H1 (cell line): ENCODE measurements around the gene SLC15A3. TPM values are rescaled to one million over a fixed set of nuclear protein-coding genes. Genes with fewer than 3 reads are reported as not detected.

ENCODE experiments used
- BCL11A ChIP-seq, 2 experiments: IDR thresholded peaks; one replicate each; pipeline ENCODE4 v1.6.1; 2011; ENCODE audit warnings: low read depth in 2 of 2, low read length in 2 of 2, mild to moderate bottlenecking in 2 of 2
- CHD7 ChIP-seq: fragments of 300-600 bp; sonication (generic); IDR thresholded peaks from 2 replicates; pipeline ENCODE4 v1.7.1; 2012; ENCODE audit warnings: low read length, moderate library complexity, mild to moderate bottlenecking, inconsistent platforms; ENCODE audit not compliant: insufficient replicate concordance
- GABPA ChIP-seq: IDR thresholded peaks from 2 replicates; pipeline ENCODE4 v1.6.1; 2011; ENCODE audit warnings: mild to moderate bottlenecking, low read length, moderate library complexity, borderline replicate concordance; ENCODE audit not compliant: insufficient read depth
- GTF2F1 ChIP-seq: IDR thresholded peaks from 2 replicates; pipeline ENCODE4 v1.6.1; 2012; ENCODE audit warnings: low read depth, low read length, improper control_type of control experiment, borderline replicate concordance
- HDAC2 ChIP-seq, 2 experiments: fragments of 300-600 bp in 1 of 2; sonication (generic) in 1 of 2; IDR thresholded peaks; 2 replicates each; pipeline ENCODE4 v1.6.1; 2011 to 2012; ENCODE audit warnings: low read depth in 2 of 2, low read length in 2 of 2, mild to moderate bottlenecking in 2 of 2, moderate library complexity in 2 of 2, borderline replicate concordance in 1 of 2, inconsistent platforms in 1 of 2
- POU5F1 ChIP-seq: IDR thresholded peaks from 2 replicates; pipeline ENCODE4 v1.6.1; 2011; ENCODE audit warnings: low read depth, mild to moderate bottlenecking, low read length, moderate library complexity
- RBBP5 ChIP-seq: IDR thresholded peaks from 2 replicates; pipeline ENCODE4 v1.7.1; 2012; ENCODE audit warnings: low read depth, mild to moderate bottlenecking, inconsistent platforms, low read length, moderate library complexity, borderline replicate concordance
- SIN3A ChIP-seq, 2 experiments: IDR thresholded peaks in 1 of 2; conservative IDR thresholded peaks in 1 of 2; 2 replicates each; pipeline ENCODE4 v1.6.1; 2011 to 2012; ENCODE audit warnings: low read length in 2 of 2, improper control_type of control experiment in 1 of 2, low read depth in 1 of 2, mild to moderate bottlenecking in 1 of 2
- SRF ChIP-seq: IDR thresholded peaks from 2 replicates; pipeline ENCODE4 v1.6.1; 2011; ENCODE audit warnings: mild to moderate bottlenecking, low read depth, low read length, moderate library complexity
- polyA plus RNA-seq, 7 experiments: library from polyadenylated mRNA; depleted of rRNA in 3 of 7; stranded (reverse) in 5 of 7; unstranded in 2 of 7; fragments of >200 nt in 5 of 7; fragments of 200-250 nt in 2 of 7; gene quantifications; 1 replicate in 5 of 7; 2 replicates in 1 of 7; 4 replicates in 1 of 7; pipeline versions ENCODE4 v1.2.1 to v1.2.3, GENCODE V29; 2011 to 2013; ENCODE audit warnings: missing spikeins in 2 of 7, mixed read lengths in 2 of 7
- total RNA-seq: library from RNA; stranded (reverse); fragmentation: NEBNext Ultra II Directional; extraction: Animal tissue kit (Norgen Biotek cat#: 25700); gene quantifications from 2 replicates; pipeline ENCODE4 v1.2.1, GENCODE V29; 2021
- TF ChIP-seq, protein P1 (sequence below): IDR thresholded peaks from 2 replicates; pipeline ENCODE4 v1.6.1; 2012; ENCODE audit warnings: inconsistent platforms

The SLC15A3 gene
- total and polyA plus RNA-seq, 2 of the 8 experiments (the other 6 are each of a cell fraction or from before 2014, with no cell fraction given) = 25.8 to 31.0 TPM

GRCh38 chr11:60908803-60909202 lies 43.2 kb downstream of the SLC15A3 start (continued):
- TF ChIP-seq CHD7 = no peak
- TF ChIP-seq, protein P1, sequence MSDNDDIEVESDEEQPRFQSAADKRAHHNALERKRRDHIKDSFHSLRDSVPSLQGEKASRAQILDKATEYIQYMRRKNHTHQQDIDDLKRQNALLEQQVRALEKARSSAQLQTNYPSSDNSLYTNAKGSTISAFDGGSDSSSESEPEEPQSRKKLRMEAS = no peak
- TF ChIP-seq SIN3A (conservative IDR thresholded peaks at IDR 0.05 in 1 of 2, IDR thresholded peaks at IDR 0.05 in 1 of 2; ENCODE audit: low read depth in 1 of 2, low read length in 2 of 2) = no peak
- TF ChIP-seq RBBP5 = no peak
- no peak for TF ChIP-seq GABPA
- no peak for TF ChIP-seq SRF
- no peak for TF ChIP-seq GTF2F1
- no peak for TF ChIP-seq POU5F1
- TF ChIP-seq HDAC2 (IDR thresholded peaks at IDR 0.05; ENCODE audit: borderline replicate concordance in 1 of 2, low read depth in 2 of 2, low read length in 2 of 2) = no peak
- no peak for TF ChIP-seq BCL11A (IDR thresholded peaks at IDR 0.05; ENCODE audit: low read depth in 2 of 2, low read length in 2 of 2)
